SHP77 (cell line): Measurements from ENCODE around the gene AURKAIP1.
"Not testable (repeated sequence)": the region's sequence is repeated elsewhere in the genome, so short reads cannot be mapped to it uniquely, and the experiment has no call there.

Source experiments
- DNase-seq, 2 experiments: peaks; one replicate each; lab custom pipeline; 2025; lab: John Stamatoyannopoulos, UW

AURKAIP1 gene

DNA sequence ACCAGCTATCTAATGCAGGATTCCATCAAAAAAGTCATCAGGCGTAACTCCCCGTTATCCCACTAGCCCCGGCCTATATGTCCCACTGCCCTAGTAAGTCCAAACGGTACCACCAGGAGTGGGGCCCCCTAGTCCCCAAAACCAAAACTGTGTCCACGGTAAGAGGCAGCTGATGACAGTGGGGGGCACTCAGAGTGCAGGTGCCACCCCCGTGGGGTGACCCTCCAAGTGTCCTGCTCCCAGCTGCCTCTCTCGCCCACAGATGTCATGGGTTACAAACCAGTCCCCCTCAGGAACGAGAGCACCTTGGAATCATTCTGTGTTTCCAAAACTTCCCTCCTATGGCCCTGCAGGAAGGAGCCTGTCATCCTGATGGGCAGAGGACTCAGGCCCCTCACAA lies 10.9 kb upstream of the AURKAIP1 start:
- no peak for DNase-seq

DNA sequence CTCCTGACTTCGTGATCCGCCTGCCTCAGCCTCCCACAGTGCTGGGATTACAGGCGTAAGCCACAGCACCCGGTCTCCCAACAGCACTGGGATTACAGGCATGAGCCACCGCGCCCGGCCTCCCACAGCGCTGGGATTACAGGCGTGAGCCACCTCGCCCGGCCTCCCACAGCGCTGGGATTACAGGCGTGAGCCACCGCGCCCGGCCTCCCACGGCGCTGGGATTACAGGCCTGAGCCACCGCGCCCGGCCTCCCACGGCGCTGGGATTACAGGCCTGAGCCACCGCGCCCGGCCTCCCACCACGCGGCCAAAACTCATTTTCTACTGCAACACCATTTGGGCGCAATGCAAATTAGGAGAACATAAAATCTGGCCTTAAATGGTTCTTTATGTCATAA lies 10.3 kb upstream of the AURKAIP1 start:
- DNase-seq = not testable (repeated sequence)

DNA sequence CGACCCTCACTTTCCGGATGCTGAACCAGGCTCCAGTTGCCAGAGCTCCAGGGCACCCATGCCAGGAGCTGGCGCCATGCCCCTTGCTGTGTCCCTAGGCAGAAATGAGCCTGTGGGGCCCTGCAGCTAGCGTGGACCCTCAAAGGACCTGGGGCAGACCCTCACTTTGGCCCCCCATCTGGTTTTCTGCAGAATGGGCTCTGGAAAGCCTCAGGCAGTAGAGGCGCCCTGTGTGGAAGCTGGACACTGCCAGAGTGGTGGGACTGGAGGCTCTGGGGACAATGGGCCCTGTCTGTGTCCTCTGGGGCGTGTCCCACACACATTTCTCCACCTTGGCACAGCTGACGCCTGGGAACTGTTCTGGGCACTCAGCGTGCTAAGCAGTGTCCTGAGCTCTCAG lies 6.3 kb upstream of the AURKAIP1 start:
- DNase-seq = no peak

DNA sequence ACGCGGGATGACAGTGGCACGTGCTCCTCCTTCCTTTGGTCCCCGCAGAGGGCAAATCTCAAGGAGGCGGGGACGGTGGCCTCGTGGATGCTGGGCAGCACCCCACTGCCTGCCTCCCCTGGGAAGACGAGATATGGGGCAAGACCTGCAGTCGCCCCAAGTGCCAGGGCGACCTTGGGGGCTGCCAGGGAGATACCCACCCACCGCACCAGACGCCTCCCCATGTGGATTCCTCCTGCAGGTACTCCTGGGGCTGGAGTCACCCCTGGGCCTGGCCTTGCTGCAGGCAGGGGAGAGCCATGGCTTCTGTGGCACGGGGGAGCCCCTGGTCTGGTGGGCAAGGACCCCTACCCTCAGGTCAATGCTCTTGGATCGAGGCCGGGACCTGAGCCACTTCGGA lies 5.9 kb upstream of the AURKAIP1 start:
- no peak for DNase-seq

DNA sequence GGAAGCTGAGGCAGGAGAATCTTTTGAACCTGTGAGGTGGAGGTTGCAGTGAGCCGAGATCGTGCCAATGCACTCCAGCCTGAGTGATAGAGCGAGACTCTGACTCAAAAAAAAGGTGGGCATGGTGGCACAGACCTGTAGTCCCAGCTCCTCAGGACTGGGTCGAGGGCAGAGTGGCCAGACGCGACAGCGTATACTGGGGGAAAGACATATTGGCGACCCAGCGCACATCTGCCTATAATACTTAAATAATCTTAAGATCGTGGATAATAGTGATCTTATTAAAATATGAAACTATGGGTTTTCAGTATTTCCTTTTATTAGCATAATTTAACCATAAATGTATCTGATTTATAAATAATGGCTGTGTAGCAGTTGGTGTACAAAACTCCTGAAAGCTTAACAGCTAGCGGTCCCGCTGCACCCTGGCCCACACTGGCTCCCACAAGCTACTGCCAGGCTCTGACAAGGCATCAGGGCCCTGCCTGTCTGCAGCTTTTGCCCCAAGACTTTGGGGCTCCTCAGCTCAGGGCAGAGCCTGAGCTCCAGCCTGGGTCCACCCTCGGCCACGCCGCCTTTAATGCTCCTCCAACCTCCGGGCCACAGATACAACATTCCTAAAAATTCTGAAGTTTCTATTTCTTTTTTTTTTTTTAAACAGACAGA lies 2.7 kb upstream of the AURKAIP1 start:
- no peak for DNase-seq

DNA sequence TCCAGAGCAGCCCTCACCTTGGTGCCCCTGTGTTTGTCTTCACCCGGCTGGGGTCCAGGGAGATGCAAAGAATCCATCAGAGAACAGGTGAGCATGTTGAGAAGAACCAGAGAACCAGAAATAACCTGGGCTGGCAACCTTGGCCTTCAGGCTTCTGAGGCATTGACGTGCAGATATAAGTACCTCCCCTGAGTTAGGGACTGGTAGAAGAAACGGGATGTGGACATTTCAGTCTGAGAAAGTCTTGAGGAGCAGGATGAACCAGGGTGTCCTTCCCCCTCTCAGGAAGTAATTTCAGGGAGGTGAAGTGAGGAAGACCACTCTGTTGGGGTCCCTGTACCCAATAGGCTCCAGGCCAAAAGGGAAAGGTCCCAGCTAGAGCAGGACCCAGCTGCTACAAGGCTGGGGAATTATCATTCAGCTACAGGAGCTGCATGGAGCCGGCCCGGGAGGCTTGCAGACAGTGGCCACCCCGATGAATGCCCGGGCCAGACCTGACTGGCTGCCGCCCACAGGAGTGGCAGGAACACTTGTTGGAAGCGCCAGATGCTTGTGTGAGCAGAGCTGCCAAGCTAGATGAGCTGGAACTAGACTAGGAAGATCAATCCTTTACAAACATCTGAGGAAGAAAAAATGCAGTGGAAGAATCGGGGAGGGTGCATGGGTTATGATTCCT lies 1.7 kb upstream of the AURKAIP1 start:
- no peak for DNase-seq

DNA sequence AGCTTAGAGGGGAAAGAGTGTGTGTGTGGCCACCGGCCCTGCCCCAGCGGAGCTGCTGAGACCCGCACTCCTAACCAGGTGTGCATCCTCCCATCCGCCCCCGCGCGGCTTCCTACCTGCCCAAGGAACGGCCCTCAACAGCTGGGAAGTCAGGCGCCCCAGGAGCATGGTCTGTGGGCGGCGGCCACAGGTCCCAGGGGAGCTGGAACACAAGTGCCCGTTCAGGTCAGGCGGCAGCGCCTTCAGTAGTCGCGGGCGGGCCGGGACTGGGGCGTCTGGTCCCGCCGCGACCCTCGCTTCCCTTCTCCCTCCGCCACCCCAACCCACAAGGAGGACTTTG lies 448 bp downstream of the AURKAIP1 start:
- no peak for DNase-seq

DNA sequence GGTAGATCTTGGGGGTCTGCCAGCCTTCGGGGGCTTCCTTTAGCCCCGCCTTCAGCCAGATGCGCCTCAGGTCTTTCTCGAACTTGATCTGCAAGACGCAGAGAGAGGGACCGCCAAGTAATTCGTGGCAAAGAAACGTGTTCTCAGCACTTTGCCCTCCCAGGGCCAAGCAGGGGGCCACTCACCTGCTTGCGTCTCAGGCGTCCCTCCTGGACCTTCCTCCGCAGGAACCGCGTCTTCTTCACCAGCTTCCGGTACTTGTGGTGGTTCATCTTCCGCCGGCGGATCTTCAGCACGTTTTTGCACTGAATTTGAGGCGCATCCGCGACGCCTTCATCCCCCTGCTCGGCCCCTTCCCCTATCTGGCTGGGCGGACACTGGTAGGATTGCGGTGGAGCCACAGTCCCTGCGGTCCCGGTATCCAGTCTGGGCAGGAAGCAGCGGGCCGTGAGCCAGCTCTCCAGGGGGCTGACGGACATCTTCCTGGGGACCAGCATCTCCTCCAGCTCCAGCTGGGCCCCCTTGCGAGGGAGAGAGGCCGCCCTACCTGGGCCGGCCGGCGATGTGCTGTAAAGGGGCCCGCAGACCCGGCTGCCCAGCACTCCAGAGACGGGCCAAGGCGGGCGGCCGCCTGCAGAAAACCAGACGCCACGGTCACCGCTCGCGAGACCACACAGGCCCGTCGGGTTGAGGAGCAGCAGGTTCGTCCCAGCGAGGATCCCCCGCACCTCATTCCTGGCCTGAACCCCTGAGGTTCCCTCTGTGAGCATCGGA lies 1.0 kb downstream of the AURKAIP1 start:
- DNase-seq = no peak

DNA sequence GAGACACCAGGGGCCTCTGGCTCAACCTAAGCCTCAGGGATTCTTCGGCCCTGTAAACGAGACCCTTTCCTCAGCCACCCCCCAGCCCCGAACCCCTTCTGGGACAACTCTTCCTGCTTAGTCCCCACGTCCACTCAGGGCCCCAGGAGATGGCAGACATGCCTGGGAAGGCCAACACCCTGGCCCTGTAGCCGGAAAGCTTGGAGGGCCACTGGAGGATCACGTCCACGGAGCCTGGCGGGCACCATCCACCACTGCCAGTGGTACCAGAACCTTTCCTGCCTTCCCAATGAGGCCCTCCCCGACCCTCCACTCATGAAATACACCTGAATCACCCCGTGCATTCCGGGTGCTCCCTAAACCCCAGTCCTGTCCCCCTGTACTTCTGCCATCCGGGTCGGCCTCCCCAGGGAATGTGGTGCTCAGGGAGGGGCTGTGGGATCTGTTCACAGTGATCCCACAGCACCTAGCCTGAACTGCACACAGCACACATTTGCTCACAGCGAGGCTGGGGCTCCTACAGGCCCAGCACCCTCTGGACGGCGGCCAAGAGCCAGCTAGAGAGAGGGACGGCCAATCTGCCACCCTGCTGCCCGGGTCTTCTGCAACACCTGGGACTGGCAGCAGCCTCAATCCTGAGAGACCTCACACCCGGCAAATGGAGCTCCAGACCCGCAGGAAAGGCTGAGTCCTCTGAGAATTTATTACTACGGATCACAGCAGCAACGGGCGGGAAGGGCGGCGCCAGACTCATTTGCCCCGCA lies 1.8 kb downstream of the AURKAIP1 start:
- DNase-seq = no peak

DNA sequence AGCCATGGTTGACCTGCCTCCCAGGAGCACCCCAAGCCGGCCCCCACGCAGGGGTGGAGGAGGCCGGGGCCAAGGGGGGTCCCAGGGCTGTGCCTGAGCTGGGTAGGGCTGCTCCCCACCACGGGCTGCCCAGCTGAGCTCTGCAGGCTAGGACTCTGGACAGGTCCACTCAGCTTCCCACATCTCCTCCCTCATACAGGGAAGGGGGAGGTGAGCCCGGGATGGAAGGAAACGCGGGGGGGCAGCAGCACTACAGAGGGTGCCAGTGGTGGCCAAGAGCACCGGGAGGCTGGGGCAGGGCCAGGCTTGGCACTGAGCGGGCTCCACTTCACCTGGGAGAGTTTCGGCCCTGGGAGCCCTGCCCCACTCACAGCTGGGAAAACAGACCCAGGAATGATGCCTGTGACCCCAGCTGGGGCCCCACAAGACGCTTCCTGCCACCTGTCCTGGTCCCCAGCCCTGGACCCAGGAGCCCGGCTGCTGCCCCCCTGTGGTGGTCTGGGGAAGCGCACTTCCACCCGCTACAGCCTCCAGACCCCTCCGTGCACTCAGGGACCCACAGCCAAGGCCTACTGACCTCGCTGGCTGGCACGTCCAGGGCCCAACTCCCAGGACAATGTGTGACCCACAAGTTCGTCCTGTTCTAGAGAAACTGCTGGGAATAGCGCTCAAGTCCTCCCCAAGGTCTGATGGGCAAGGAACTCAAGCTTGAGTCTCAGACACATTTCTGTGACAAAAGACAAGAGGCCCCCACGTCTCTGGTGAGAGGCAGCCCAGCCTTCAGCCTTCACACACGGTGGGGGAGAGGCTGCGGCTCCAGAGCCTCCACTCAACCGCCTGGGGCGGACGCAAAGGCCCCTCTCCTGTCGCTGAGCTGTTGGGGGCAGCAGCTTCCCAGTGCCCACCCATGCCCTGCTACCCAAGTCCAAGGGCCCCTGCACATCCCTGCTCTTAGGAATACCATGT lies 3.0 kb downstream of the AURKAIP1 start:
- DNase-seq = peak; percentile 50 to 76

DNA sequence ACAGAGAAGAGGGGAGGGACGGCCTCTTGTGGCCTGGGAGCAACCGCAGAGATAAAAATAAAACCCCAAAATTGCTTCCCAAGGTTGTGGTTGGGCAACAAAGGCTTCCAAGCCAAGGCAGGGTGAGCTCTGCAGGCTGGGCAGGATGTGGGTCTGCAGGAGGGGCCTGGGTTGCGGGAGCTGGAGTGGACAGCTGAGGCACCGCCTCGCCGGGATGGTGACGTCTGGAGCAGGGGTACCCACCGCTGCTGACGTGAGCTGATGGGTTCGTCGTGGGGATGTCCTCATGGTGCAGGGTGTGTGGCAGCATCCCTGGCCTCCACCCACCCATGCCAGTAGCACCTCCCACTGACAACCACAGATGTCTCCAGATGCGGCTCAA lies 3.7 kb downstream of the AURKAIP1 start:
- no peak for DNase-seq

DNA sequence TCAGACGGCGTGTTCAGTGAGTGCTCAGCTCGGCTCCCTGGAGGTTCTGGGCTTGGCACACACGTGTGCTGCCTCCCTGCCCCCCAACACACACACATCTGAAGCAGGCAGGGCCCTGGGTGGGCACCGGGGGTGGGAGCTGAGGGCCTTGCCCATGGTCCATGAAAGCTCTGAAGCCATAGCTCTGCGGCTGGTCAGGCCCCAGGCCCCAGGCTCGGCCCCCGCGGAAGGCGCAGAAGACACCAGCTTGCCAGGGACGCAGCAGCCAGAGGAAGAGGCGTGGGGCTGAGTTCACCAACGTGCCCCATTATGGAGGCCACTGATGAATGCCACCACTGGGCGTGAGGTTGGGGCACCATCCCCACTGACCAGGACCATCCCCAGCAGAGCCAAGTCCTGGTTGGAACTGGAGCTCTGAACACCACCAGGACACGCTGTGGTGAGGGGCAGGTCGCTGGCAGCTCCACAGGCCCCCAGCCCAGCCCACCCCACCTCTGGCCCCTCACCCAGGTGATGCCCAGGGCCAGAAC lies 4.2 kb downstream of the AURKAIP1 start:
- DNase-seq = no peak

DNA sequence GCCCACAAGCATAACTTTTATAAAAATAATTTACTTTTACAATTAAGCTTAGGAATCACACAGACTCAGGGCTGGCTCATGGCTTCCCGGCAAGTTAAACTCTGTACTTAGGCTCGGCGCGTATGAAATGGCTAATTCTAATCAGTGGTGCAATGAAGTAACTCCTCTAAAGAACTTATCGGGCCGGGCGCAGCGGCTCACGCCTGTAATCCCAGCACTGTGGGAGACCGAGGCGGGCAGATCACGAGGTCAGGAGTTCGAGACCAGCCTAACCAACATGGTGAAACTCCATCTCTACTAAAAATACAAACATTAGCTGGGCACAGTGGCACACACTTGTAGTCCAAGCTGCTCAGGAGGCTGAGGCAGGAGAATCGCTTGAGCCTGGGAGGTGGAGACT lies 4.9 kb downstream of the AURKAIP1 start:
- not testable (repeated sequence) for DNase-seq

DNA sequence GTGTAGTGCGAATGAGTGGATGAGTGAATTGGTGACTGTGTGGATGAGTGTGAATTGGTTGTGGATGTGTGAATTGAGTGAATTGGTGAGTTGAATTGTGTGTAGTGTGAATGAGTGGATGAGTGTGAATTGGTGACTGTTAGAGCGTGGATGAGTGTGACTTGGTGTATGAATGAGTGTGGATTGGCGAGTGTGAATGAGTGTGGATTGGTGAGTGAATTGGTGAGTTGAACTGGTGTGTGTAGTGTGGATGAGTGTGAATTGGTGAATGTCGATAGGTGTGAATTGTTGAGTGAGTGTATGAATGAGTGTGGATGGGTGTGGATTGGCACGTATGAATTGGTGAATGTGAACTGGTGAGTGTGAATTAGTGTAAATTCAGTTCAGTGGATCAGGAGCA lies 7.7 kb downstream of the AURKAIP1 start:
- DNase-seq = no peak

DNA sequence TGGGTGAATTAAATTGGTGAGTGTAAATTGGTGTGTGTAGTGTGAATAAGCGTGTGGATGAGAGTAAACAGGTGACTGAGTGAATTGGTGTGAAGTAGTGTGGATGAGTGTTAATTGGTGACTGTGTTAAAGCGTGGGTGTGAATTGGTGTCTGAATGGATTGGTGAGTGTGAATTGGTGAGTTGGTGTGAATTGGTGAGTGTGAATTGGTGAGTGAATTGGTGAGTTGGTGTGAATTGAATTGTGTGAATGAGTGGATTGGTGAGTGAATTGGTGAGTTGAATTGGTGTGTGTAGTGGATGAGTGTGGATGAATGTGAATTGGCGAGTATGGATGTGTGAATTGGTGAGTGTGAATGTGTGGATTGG lies 8.3 kb downstream of the AURKAIP1 start:
- DNase-seq = no peak

DNA sequence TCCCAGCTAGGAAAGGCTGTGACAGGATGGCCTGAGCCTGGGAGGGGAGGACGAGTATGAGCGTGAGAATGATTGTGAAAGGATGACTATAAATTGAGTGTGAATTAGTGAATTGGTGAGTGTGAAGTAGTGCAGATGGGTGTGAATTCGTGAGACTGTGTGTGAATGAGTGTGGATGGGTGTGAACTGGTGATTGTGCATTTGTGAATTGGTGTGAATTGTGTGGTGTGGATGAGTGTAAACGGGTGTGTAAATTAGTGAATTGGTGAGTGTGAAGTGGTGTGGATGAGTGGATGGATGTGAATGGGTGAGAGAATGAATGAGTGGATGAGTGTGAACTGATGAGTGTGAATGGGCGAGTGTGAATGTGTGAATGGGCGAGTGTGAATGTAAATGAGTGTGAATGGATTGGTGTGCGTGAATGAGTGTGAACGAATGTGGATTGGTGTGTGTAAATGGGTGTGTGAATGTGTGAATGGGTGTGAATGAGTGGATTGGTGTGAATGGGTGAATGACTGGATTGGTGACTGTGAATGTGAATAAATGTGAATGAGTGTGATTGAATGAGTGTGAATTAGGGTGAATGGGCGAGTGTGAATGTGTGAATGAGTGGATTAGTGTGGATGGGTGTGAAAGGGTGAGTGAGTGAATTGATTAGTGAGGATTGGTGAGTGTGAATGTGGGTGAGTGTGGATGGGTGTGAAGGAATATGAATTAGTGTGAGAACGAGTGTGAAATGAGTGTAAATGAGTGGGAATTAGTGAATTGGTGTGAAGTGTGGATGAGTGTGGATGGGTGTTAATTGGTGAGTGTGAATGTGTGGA lies 8.9 kb downstream of the AURKAIP1 start:
- DNase-seq = no peak

DNA sequence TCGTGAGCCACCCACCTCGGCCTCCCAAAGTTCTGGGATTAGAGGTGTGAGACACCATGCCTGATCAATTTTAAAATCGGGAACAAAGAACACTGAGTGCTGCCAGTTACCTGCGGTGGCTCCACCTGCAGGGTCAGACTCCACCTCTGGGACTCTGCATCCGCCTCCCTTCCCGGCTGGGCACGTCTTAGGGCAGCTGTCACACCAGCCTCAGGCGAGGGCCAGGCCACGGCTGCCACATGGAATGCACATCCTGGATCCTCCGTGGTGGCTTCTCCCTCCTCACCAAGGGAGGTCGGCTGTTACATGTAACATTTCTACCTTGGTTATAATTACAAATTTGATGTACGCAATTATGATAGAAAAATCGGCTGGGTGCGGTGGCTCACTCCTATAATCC lies 10.7 kb downstream of the AURKAIP1 start:
- DNase-seq = no peak

DNA sequence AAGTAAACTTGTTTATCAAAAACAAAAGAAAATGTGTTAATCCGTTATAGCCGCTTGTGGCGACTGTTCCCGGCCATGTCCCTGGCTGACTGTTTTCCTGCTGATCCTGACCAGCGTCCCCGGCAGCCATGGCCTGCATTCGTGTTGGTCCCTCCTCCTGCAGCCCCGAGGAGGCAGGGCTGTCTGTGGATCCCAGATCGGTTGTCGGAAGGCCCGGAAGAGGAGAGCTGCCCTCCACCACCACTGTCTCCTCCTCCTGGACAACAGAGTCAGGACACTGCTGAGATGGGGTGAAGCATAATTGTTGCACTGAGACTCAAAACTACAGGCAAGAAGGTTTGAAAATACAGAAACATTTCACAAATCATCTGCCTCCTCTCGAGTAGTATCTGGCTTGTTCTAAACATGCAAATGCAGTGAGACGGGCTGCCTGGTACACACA lies 13.0 kb downstream of the AURKAIP1 start:
- no peak for DNase-seq

DNA sequence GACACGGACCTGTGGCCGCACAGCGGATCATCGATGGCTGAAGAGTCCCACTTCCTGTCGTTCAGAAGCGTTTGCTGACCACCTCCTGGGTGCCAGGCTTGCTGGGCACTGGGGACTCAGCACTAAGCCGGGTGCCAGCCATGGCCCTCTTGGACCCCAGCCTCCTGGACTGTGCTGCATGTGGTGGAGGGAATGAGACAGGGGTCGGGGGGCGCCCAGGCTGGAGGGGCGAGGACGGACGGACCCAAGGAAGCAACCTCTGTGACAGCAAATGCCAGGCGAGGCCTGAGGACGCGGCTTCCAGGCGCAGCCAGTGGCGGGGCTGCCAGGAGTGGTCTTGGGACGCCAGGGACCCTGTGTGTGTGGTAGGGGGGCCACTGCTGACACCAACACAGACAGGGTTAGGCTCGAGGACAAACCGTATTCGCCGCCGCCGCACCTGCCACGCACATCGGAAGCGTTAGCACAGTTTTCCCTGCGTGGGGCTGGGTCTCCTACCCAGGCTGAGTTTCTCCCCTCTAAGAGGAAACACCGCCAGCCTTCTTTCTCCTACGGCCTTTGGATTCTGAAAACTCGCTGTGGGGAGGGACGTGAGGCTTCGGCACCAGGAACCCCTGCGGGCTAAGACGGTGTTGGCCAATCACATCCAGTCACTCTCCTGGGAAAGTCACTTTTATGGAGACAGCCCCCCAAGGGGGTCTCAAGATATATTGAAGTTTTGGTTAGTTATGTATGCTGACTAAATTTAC lies 13.6 kb downstream of the AURKAIP1 start:
- DNase-seq = no peak
